ENCODE measurements around the gene GNA12. TPM values are rescaled to one million over a fixed set of nuclear protein-coding genes. Genes with fewer than 3 reads are reported as not detected.

The GNA12 gene
- total and polyA plus RNA-seq, 10 of the 15 experiments (the other 5 are each of a cell fraction or from before 2014, with no cell fraction given): 1.9 to 51.8 (median 12.6) TPM

- TF ChIP-seq PRDM15 (CRISPR knock-in tag; IDR thresholded peaks at IDR 0.05) (no peak), WRNIP1 (IDR thresholded peaks at IDR 0.05; ENCODE audit: borderline replicate concordance, low read depth, low read length) (no peak), POU2F2 (IDR thresholded peaks at IDR 0.05; ENCODE audit: borderline replicate concordance, low read depth, low read length) (no peak), TBL1XR1 (IDR thresholded peaks at IDR 0.05; ENCODE audit: low read depth, low read length) (no peak), BCL11A (IDR thresholded peaks at IDR 0.05; ENCODE audit: low read depth, low read length) (no peak)
Observed at GRCh38 chr7:2818121-2818520, 26.0 kb downstream of the GNA12 start (continued).

- H3K27ac ChIP-seq (ENCODE audit: control insufficient read depth, insufficient read depth): no peak overlapping the region
- H3K79me2 ChIP-seq (ENCODE audit: control insufficient read depth, insufficient read depth, low read length): peaks cover 6% of the 10 kb centered on the region
- in situ Hi-C loops (cut with MboI): no loop called here
- ChIA-PET POLR2A (no interaction called here), RAD21 (ENCODE audit: unreplicated experiment) (no interaction called here), CTCF (no interaction called here), SMC1A (ENCODE audit: uncharacterized antibody, unreplicated experiment) (no interaction called here)
- TF ChIP-seq MTA2 (IDR thresholded peaks at IDR 0.05; ENCODE audit: low read depth) (no peak), CBFB (IDR thresholded peaks at IDR 0.05; ENCODE audit: low read depth) (no peak), FOS (IDR thresholded peaks at IDR 0.05; ENCODE audit: borderline replicate concordance, extremely low read depth, insufficient read length) (no peak), KDM1A (IDR thresholded peaks at IDR 0.05; ENCODE audit: borderline replicate concordance) (no peak), ZNF687 (IDR thresholded peaks at IDR 0.05) (no peak), RBBP5 (conservative IDR thresholded peaks at IDR 0.05) (no peak)
- FAIRE-seq (no peak), DNase-seq (ENCODE audit: low read depth, low spot score) (no peak), ATAC-seq (no peak)
- H3K9ac ChIP-seq (ENCODE audit: control insufficient read depth, insufficient read depth, low read length): no peak overlapping the region
- intact Hi-C loops (cut with micrococcal nuclease; ENCODE audit: unreplicated experiment): no loop called here
- H3K36me3 ChIP-seq (ENCODE audit: control insufficient read depth in 2 of 2, insufficient read depth in 2 of 2, low read length in 1 of 2): no peaks in the 10 kb centered on the region; a peak in 1 of 4 replicates
- H3K9me3 ChIP-seq (replicated peaks; ENCODE audit: control insufficient read depth, insufficient read depth, low read length): no peaks in the 10 kb centered on the region
- no peak overlapping the region for H2AFZ ChIP-seq (ENCODE audit: control insufficient read depth, low read depth, low read length)
- no TSS peak for BruUV-seq (replicated peaks)
- H3K27me3 ChIP-seq (replicated peaks in 1 of 2; ENCODE audit: control insufficient read depth in 2 of 2, insufficient read depth in 2 of 2, low read length in 1 of 2): no peaks in the 10 kb centered on the region
- no peak overlapping the region for H3K4me3 ChIP-seq
- H3K4me2 ChIP-seq (ENCODE audit: control insufficient read depth, insufficient read depth): no peak overlapping the region
- WGBS (ENCODE audit: insufficient coverage, insufficient replicate concordance, low lambda C conversion rate, missing lambda C conversion rate): 63% methylated on average over 3 of the region's 3 CpGs
- H4K20me1 ChIP-seq (ENCODE audit: control insufficient read depth, insufficient read depth): no peaks in the 10 kb centered on the region
- H3K4me1 ChIP-seq (ENCODE audit: control insufficient read depth, insufficient read depth, low read length): peaks cover 32% of the 10 kb centered on the region
Observed at GRCh38 chr7:2817456-2817855, 26.7 kb downstream of the GNA12 start.
